HT1080 (cell line): ENCODE measurements around the gene BCL11B. TPM values are rescaled to one million over a fixed set of nuclear protein-coding genes. Genes with fewer than 3 reads are reported as not detected.

Experiments used
- DNase-seq: peaks from one replicate; pipeline ENCODE4 v3.0.0-alpha.2; 2015; ENCODE audit warnings: low read depth
- total RNA-seq: library from RNA; depleted of rRNA; stranded (reverse); fragments of >200 nt; shearing (Covaris generic); gene quantifications from 2 replicates; pipeline ENCODE4 v1.2.3, GENCODE V29; 2014

Gene BCL11B
- total RNA-seq, 1 experiment from 2014 or later: 0.18 TPM

DNA sequence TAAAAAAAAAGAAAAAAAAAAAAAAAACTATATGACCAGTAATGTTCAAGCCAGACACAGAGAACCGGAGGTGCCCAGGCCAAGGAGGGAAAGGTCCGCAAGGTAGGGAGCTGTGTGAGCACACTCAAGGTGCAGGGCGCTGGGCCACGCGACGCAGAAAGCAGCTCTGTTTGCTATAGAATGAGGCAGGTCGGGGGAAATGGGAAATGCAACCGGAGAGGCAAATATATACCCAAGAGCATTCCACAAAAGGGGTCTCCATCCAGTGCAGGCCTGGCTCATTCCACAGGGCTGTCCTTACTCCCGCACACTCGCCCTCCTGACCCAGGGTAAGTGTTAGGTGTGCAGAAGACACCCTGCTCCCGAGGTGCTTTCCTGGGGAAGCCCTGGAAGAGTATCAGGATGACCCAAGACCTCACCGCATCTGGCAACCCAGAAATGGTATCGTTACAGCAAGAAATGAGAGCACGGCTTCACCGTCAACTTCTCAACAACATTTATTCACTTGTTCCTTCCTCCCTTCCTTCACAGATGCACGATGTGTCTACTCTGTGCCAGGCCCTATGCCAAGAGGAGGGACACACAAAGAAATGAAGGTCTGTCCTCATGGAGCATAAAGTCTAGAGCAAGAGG lies 86.4 kb downstream of the BCL11B start:
- DNase-seq: no peak

DNA sequence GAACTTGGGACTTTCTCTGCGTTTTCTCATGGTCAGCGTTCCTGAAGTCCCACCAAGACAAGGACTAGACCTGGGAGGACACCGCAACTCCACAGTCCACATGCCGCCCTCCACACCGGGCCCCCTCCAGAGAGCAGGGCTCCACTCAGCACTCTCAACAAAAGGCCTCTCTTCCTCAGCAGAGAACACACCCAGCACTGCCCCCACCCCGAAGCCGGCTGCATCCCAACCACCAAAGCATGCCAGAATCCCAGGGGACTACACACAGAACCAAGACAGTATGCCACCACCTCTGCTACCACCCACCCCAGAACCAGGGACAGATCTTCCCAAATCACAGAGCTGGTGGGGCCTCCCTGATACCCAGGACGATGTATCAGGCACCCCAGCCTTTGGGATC lies 88.3 kb downstream of the BCL11B start:
- DNase-seq: no peak

DNA sequence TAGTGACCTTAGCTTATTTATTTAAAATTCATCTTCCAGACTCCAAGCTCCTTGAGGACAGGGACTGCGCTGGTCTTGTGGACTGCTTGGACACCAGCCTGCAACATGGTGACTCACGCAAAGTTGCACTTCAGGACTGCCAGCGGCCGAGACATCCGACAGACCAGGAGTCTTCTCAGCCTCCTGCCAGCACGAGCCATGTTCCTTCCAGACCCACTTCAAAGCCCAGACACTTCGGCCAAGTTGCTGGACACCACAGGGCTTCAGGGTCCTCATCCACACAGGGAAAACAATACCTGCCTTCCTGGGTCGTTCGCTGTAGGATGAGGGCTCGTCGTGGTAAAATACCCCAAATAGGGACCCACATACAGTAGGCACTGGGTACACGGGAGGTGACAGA lies 88.7 kb downstream of the BCL11B start:
- DNase-seq: no peak

DNA sequence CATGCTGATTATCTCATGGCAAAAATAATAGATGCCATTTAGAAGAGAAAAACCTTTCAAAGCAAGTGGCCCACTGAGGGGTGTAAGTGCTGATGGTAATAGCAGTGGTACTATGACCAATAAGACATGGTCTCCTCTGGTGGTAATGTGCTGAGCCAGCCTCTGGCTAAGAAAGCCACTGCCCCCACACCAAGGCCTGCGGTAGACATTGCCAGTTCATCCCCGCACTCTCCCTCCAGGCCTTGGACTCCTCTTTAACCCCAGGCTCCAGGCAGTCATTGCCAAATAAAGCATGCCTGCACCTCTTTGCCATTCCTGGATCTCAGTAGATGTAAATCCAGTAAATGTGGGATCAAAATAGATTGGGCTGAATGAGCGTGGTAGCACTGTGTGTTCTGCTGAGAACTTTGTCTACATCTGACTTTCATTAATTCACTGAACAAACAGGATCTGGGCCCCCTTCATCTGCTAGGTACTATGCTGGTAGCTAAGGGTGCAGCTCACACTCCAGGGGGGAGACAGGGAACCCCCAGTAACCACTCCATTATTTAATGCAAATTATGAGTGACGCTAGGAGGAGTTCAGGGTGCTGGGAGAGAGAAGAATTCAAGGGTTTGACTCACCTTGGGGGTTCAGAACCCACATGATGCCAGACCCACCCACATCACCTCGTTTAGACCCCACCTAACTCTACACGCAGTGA lies 89.3 kb downstream of the BCL11B start:
- no peak for DNase-seq

DNA sequence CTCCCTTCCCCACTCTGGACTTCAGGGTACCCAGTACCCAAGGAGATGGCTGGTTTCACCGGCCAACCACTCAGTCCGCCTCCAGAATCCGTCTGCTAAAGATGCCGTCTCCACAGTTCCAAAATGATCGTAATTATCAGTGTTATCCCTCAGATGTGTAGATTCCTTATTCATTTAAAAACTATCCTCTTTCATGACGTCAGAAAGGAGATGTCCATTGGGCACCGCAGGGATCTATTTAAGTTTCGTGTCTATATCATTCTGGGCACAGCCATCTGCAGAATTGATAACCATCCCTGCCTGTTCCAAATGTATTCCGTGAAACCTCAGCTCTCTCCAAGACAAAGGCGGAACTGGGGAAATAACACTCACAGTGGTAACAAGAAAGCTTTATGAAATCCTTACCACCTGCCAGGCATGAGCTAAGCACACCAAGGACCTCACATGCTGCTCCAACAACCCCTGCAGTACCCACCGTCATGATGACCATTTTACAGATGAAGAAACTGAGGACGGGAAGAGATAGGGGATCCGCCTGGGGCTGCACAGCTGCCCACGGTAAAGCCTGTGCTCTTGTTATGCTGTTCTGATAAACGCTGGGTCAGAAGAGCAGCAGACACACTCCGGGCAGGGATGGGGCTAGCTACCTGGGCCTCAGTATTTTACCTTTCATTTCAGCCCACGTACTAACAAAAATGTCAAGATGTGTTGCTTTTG lies 90.0 kb downstream of the BCL11B start:
- no peak for DNase-seq

DNA sequence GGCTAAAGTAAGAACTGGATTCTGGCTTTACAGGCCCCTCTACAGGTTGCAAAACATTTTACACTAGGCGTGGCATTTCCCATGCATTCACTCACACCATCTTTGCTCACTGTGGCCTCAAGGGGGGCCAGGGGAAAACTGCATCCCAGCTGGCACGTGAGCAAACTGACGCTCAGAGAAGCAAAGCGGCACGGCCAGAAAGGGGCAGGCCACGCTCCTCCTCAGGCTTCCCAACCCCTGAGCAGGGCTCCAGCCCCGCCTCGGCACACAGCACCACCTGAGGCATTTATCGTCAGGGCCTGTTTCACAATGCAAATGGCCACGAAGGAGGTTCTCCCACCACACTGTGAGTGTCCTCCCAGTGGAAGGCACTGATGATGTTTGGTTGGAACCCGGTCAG lies 90.8 kb downstream of the BCL11B start:
- DNase-seq: no peak

DNA sequence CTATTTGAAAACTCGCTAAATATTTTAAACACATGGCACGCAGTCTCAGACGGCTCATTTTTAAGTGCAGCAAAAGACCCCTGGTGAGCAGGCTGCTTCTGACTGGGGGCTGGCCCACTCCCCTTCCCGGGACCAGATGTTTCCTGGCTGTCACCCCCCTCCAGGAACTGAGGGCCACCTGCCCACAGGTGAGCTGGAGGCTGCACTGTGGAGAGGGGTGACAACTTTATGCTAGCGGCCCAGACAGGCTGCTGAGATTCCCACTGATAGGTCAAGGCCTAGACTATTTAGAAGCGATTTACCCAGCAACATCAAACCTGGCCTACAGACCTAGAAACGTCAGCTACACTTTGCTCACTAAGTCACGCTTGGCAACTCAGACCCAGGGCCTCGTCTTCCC lies 92.1 kb downstream of the BCL11B start:
- no peak for DNase-seq

DNA sequence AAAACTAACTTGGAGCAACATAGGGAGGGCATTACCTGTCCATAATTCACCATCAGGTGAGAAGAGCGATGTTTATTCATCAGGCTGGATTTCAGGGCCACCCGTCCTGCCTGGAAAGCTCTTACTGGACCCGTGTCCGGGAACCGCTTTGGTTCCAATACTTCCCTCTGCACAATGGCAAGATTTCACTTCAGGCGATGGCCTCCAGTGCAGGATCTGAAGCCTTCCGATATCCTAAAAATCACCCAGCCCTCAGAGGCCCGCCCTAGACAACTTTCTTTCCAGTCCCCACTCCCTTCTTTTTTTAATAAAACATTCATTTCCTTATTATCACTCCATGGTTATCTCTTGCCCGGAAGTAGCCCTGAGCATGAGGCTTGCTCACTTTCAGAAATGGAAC lies 92.5 kb downstream of the BCL11B start:
- no peak for DNase-seq

DNA sequence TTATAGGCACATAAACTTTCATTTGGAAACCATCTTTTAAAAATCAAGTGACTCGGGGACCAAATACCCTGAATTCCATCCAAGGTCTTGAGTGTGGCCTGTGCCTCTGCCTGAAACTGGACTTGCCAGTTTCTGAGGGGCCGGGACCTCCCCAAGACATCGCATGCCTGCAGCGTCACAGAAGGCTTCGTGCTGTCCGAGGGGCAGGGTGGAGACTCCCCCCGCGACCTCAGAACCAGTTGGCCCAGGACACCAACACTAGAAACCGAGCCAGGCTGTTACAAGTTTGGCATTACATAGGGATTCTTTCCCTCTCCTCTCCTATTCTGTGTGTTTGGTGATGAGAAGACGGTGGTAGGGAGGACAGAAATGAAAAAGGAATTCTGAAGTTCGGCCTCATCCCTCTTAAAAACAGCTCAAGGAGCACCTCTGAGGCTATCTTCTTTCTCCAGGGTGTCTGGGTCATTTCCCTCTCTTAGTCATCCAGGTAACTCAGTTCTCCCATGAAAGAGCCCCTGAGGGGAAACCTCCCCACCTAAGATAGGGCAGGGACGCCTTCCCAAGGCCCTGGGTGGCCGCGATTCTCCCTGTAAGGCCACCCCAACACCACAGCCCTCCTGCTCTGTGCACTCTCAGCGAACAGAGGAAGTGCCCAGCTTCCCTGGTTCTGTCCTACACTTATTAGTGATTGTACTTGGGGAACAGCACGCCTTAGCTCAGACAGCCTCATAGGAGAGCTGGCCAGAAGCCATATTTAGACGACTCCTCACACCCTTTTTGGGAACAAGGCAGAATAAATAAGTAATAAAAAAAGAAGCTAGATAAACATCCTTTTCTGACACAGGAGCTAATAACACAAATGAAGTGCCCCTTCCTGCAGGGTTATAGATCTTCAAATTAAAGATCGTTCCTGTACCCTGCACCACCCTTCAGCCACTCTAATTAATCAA lies 93.8 kb downstream of the BCL11B start:
- DNase-seq: no peak

DNA sequence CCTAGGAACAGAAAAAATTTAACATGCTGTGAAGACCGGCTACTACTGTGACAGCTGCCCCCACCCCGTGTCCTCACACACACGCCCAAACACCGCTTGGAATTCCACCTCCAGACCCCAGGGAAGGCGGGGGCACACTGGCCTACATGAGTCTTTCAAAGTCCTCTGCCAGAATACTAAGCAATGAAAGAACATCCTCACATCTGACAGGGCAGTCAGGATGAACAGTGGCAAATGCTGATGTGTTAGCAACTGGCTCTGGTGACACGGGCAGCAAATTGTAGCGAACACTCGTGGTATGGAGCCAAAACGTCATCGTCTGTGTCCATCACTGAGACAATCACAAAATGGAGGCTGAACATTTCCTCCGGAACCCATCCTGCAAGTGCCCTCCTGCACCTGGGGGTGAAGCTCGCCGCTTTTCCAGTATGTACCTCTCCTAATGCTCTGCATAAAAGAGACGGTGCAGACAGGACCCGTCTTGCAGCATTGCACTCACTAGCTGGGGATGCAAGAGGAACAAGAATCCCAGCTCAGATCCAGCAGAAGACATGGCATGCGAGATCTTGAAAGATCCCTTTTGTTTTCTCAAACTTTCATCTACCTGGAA lies 94.8 kb downstream of the BCL11B start:
- DNase-seq: no peak

DNA sequence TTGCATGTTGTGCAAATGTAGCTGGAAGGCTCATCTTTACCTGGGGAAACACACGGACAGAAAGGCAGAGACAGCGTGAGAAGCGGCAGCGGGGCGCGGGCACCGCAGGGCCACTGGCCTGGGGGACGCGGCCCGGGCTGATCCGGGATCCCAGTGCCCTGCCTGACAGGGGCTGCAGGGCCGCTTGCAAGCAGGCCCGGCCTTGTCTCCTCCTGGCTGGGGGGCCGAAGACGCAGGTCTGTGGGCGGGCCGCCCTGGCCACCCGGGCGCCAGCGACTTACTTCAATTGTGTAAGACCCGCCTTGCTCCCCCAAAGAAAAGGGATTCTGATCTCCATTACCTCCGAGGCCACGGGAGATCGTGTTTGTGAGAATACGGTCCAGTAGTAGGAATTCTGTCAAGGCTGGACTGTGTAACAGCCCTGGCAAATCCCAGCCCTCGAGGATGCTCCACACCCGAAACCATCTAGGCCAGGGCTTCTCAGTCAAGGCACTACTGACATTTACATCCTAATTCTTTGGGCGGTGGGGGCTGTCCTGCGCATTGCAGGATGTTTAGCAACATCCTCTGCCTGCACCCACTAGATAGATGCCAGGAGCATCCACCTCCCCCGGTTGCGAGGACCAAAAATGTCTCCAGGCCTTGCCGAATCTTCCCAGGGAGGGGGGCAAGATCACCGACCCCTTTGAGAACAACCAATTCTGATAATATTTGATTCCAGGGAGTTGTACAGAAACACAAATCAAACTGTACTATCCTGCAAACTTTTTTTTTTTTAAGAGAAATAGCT lies 95.6 kb downstream of the BCL11B start:
- no peak for DNase-seq

DNA sequence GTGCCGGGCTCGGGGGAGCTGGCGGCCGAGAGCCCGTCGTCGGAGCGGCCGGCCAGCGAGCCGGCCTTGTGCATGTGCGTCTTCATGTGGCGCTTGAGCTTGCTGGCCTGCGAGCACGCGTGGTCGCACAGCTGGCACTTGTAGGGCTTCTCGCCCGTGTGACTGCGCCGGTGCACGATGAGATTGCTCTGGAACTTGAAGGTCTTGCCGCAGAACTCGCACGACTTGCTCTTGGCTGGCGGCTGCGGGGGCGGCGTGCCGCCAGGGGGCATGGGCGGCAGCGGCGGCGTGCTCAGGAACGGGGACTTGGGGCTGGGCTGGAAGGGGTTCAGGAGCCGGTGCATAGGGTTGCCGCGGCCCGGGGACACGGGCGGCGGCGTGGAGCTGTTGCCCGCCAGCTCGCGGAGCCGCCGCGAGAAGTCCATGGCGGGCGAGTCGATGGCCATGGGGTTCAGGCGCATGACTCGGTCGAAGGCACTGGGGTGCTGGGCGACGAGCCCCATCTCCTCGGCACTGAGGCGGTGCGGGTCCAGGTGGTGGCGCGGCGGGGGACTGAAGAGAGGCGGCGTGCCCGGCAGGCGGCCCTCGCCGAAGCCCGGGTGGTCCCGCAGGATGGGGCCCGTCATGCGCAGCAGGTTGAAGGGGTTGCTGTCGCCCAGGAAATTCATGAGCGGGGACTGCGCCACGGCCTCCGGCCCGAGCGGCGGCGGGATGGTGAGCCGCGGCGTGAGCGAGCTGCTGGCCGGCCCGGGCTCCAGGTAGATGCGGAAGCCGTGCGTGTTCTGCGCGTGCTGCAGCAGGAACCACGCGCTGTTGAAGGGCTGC lies 96.5 kb downstream of the BCL11B start:
- no peak for DNase-seq

DNA sequence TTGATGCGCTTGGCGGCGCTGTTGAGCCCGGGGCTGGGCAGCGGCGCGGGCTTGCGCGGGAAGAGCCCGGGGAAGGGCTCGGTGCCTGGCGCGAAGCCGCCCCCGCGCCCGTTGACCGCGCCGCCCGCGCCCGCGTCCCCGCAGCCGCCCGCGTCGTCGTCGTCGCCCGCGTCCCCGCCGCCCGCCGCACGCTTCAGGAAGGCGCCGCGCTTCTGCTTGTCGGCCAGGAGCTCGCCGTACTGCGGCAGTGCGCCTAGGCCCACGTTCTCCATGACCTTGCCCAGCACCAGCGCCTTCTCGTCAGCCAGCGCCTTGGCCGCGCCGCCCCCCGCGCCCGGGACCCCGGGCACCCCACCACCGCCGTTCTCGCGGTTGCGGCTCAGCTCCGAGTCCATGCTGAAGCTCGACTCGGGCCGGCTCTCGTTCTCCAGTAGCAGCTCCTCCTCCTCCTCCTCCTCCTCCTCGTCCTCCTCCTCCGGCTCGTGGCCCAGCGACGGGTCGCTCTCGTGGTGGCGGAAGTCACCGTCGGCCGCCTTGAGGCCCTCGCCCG lies 97.2 kb downstream of the BCL11B start:
- DNase-seq: no peak

DNA sequence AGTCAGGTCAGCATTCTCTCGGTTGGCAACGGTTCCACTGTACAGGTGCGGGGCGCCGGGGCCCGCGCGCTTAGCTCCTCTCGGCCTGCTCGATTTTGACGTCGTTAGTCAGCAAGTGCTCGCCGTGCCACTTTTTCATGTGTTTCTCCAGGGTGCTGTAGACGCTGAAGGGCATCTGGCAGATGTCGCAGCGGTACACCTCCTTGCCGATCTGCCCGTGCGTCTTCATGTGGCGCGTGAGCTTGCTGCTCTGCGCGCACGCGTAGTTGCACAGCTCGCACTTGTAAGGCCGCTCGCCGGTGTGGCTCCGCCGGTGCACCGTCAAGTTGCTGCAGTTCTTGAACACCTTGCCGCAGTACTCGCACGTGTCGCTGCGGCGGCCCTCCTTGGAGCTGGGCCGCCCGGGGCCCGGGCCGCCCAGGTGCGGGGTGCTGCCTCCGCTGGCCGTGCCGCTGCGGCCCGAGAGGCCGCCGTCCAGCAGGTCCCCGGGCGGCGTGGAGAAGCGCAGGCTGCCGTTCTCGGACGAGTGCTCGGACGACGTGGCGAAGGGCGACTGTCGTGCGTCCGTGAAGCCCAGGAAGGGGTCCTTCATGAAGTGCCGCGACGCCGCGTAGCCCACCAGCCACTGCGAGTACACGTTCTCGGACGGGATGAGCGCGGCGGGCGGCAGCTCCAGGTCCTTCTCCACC lies 97.8 kb downstream of the BCL11B start:
- no peak for DNase-seq

DNA sequence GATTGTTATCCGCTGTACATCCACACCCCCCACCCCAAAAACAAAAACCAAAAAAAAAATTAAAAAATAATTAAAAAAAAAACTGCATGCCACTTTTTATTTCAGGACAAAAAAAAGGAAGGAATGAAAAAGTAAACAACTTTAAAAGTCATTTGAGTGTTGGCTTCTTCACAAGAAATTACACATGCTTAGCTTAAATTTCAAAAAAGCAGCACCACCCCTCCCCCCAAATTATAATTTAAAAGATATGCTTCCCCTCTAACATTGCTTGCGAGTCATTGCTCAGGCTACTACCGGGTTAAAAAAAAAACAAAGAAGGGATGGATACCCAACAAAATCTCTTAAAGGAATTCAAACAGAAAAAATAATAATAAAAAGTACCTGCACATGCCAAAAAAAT lies 98.5 kb downstream of the BCL11B start:
- no peak for DNase-seq

DNA sequence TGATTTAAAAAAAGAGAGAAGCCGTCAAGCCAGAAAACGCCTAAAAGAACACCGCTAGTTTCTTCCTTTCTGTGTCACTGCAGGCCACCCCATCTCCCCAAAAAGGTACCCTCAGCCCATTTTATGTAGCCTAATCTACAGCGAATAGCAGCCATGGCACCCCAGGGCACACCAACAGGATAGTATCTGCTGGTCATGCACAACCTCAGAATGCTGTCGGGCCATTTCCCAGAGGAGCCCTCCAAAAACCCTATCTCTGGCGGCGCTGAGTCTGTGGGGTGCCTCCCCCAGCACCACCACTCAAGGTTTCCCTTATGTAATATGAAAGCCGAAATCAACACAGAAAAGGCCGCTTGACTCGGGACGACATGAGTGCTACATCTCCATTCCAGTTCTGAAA lies 98.9 kb downstream of the BCL11B start:
- DNase-seq: no peak

DNA sequence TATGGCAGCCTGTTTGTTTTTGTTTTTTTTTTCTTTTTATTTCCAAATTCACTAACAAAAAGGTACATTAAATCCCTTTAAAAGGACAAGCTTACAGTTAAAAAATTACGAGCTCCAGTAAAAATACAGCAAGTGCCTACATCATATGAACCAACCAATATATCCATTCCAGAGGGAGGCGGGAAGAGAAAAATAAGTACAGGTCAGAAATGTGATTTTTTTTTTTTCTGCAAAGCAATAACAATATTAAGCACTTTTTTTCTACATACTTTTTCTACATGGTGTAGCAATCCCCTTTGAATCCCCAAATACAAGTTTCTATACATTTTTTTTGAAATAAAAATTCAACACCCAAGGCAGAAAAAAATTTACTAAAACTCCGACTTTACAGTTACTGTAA lies 100.6 kb downstream of the BCL11B start:
- no peak for DNase-seq

DNA sequence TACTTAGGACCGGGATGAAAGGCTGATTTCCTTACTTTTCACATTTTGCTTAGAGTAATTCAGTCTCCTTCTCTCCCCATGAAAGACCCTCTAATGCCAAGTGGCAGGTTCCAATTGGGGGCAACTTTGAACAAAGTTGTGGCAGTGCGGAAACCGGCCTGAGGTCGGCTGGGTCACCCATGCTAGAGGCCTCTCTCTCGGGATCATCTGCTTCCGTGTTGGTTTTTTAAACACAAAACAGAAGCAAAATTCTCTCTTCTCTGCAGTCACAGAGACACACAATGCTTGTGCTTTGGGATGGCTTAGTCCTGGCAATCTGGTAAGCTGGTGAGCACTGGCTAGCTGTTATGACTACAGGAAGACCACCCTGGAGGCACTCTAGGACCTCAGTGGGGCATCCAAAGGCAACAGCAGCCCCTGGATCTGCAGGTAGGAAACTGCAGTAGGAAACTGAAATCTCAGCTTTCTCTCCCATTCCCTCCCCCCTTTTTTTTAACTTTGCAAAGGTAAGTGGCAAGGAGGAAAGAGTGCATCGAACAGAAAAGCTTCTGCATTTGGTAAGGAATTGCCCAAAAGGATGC lies 102.1 kb downstream of the BCL11B start:
- no peak for DNase-seq
